Fibroblast of skin of left biceps (primary cell): Measurements from ENCODE around the gene NLRX1.
A peak's percentile ranks its signal among the peaks of the same experiment; 100 is the strongest.
"Not testable (repeated sequence)": the region's sequence is repeated elsewhere in the genome, so short reads cannot be mapped to it uniquely, and the experiment has no call there.

Source experiments
- DNase-seq, 2 experiments: peaks; one replicate each; pipeline ENCODE4 v3.0.0-alpha.2; 2013; ENCODE audit warnings: low read depth in 2 of 2

Gene NLRX1

DNA sequence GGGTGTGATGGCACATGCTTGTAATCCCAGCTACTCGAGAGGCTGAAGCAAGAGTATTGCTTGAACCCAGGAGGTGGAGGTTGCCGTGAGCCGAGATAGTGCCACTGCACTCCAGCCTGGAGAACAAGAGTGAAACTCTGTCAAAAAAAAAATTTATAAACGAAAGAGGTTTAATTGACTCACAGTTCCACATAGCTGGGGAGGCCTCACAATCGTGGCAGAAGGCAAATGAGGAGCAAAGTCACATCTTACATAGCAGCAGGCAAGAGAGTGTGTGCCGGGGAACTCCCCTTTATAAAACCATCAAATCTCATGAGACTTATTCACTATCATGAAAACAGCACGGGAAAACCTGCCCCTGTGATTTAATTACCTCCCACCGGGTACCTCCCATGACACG, 15.9 kb downstream of the NLRX1 start:
- DNase-seq: not testable (repeated sequence)

DNA sequence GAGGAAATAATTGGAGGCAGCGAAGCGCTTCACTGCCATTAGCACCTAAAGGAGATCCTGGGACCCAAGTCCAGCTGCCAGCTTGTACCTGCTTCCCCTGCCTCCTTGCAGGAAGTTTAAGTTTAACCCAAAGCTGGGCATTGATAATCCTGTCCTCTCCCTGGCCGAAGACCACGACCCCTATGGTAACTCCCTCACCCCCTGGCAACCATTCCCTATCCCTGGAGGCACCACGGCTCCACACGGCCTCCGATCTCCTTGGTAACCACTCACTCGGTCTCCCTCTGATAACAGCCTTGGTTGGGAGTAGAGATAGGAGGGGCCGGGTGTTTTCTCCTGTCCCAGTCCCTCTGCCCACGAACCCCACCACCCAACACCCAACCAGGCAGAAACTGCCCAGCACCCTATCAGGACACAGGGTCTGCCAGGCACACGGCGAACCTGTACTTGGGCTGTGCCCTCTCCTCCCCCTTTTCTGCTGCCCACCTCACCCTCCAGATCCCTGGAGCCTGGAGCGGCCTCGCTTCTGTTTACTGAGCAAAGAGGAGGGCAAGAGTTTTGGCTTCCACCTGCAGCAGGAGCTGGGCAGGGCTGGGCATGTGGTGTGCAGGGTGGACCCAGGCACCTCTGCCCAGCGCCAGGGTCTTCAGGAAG, 17.6 kb downstream of the NLRX1 start:
- DNase-seq: no peak

GRCh38 chr11:119187123-119187892, 18.8 kb downstream of the NLRX1 start:
- DNase-seq: no peak

- no peak for DNase-seq
Measured at GRCh38 chr11:119188067-119188466, 19.5 kb downstream of the NLRX1 start.

- DNase-seq: no peak
Measured at GRCh38 chr11:119188887-119189286, 20.4 kb downstream of the NLRX1 start.

- DNase-seq: no peak
Measured at GRCh38 chr11:119189393-119189792, 20.9 kb downstream of the NLRX1 start.

DNA sequence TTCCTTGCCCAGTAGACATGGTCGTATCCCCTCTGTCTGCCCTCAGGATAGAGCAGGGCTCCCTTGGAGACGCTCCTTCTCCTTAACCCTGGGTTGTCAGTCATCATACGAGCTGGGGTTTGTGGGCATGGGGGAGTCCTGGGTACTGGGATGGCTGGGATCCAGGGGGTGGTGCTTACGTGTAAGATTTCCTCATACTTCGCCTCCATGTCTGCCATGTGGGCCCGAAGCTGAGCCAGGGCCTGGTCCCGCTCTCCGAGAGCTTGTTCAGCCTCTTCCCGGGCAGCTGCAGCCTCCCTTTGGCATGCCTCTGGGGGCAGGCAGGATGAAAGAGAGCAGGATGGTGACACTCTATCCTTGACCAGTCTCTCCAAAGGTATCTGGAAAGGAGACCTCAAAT, 22.0 kb downstream of the NLRX1 start:
- DNase-seq: no peak

DNA sequence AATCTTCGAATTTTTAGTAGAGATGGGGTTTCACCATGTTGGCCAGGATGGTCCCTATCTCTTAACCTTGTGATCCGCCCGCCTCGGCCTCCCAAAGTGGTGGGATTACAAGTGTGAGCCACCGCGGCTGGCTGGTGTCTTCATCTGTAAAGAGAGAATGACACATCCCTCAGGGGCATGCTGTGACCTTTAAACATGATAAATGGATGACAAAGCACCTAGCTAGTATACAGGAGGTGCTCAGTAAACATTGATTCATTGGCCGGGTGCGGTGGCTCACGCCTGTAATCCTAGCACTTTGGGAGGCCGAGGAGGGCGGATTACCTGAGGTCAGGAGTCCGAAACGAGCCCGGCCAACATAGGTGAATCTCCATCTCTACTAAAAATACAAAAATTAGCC, 22.7 kb downstream of the NLRX1 start:
- not testable (repeated sequence) for DNase-seq

- no peak for DNase-seq
Measured at GRCh38 chr11:119192111-119192510, 23.6 kb downstream of the NLRX1 start.

GRCh38 chr11:119193001-119193400, 24.5 kb downstream of the NLRX1 start:
- DNase-seq: no peak

- DNase-seq: no peak
Measured at GRCh38 chr11:119193626-119194025, 25.1 kb downstream of the NLRX1 start.

GRCh38 chr11:119194811-119195440, 26.4 kb downstream of the NLRX1 start:
- no peak for DNase-seq

DNA sequence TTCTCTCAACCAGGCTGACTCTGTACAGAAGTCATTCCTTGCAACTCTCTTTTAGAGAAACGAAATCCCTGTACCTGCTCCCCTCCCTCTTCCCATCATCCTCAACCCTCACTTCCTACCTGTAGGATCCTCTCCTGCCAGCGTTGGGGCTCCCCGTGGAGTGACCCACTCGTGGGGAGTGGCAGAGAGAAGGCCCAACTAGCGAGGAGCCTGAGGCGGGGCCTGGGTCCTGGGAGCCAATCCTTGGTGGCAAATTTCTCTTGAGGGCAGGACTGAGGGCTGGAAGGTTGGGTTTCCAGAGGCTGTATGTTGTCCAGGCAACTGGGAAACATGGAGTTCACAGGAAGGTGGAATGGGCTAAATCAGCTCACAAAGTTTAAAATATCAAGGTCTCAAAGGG, 27.2 kb downstream of the NLRX1 start:
- DNase-seq: no peak

GRCh38 chr11:119196833-119197483, 28.4 kb downstream of the NLRX1 start:
- DNase-seq: peak; percentile 43 to 51

- no peak for DNase-seq
Measured at GRCh38 chr11:119198925-119199324, 30.4 kb downstream of the NLRX1 start.

- not testable (repeated sequence) for DNase-seq
Measured at GRCh38 chr11:119201236-119201635, 32.7 kb downstream of the NLRX1 start.

- DNase-seq: no peak
Measured at GRCh38 chr11:119202554-119202953, 34.0 kb downstream of the NLRX1 start.

DNA sequence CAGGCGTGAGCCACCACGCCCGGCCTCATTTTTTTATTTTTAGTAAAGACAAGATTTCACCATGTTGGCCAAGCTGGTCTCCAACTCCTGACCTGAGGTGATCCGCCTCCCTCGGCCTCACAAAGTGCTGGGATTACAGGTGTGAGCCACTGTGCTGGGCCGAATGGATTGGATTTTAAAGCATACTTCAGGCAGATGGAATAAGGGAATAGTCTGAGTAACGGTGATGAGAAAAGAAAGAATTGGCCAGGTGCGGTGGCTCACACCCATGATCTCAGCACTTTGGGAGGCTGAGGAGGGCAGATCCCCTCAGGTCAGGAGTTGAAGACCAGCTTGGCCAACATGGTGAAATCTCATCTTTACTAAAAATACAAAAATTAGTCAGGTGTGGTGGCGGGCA, 35.5 kb downstream of the NLRX1 start:
- DNase-seq: no peak

GRCh38 chr11:119205080-119205479, 36.6 kb downstream of the NLRX1 start:
- DNase-seq: no peak

DNA sequence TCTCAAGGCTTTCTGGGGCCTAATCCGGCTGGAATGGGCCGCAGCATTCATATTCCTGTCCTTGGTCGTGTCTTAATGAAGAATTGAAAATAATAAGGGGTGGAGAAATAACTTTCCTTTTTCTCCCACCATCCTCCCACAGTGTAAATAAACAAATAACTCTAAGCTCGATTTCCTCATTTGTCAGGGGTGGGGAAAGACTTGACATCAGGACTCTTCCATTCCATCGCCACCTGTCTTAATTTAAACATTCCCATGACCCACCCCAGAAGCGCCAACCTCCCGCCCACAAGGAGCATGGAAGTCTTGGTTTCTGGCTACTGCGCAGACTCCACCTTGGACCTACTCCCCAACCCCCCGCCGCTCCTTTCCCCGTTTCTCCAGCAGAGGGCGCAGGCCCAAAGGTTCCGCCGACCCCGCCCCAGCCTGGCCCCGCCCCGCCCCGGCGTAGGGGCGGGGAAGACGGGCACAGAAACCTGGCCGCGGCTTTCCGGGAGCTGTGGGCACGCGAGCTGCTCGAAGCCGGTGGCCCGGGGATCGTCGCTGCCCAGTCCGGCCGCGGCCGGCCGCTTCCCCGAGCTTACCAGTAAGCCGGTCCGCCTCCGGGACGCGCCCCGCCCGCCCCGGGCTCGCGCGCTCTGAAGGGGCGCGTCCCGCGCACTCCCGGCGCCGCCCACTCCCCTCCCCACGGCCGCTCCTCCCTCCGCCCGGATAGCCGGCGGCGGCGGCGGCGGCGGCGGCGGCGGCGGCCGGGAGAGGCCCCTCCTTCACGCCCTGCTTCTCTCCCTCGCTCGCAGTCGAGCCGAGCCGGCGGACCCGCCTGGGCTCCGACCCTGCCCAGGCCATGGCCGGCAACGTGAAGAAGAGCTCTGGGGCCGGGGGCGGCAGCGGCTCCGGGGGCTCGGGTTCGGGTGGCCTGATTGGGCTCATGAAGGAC, 37.3 kb downstream of the NLRX1 start, which contains the start of gene CBL:
Gene CBL, plus strand, starts transcription at position 766 of the 937 bp plus-strand sequence. Its CDS starts 79 bp downstream, at position 845.
- DNase-seq: peak; percentile 61 to 65
